Left ventricle myocardium inferior (tissue), 1 donor: ENCODE results near the gene DNAJC12. TPM values are rescaled to one million over a fixed set of nuclear protein-coding genes. Genes with fewer than 3 reads are reported as not detected.
"Not testable (repeated sequence)": the region's sequence is repeated elsewhere in the genome, so short reads cannot be mapped to it uniquely, and the experiment has no call there.

Experiments
- DNase-seq: peaks from one replicate; pipeline ENCODE4 v3.0.0-alpha.2; 2020
- H3K27ac ChIP-seq: fragments of 200-600 bp; replicated peaks from 2 replicates; pipeline ENCODE4 v1.8.0; 2021
- H3K27me3 ChIP-seq: fragments of 200-600 bp; 2 replicates; pipeline ENCODE4 v1.8.0; 2021; ENCODE audit warnings: low read depth
- H3K36me3 ChIP-seq: fragments of 200-600 bp; 2 replicates; pipeline ENCODE4 v1.8.0; 2021
- H3K4me1 ChIP-seq: fragments of 200-600 bp; 2 replicates; pipeline ENCODE4 v1.8.0; 2021
- H3K4me3 ChIP-seq: fragments of 200-600 bp; 2 replicates; pipeline ENCODE4 v1.8.0; 2021; ENCODE audit warnings: mild to moderate bottlenecking, moderate library complexity
- H3K9me3 ChIP-seq: fragments of 200-600 bp; replicated peaks from 2 replicates; pipeline ENCODE4 v1.8.0; 2021
- CTCF ChIP-seq: fragments of 200-600 bp; IDR thresholded peaks from 2 replicates; pipeline ENCODE4 v1.8.0; 2021; ENCODE audit warnings: antibody characterized with exemption, mild to moderate bottlenecking, borderline replicate concordance
- intact Hi-C: fragments of 100-400 bp; cut with micrococcal nuclease; formaldehyde crosslinking; loops from one replicate; pipeline ENCODE4 v1.11.0; 2022
- long read RNA-seq: library from polyadenylated mRNA; unstranded; transcript quantifications from one replicate; pipeline ENCODE4 v2.0.0, GENCODE V29; 2021
- total RNA-seq: library from RNA; stranded (reverse); fragmentation: NEBNext Ultra II Directional; extraction: Animal tissue kit (Norgen Biotek cat#: 25700); gene quantifications from one replicate; pipeline ENCODE4 v1.2.1, GENCODE V29; 2021
- donor health status: DM: no; HTN: yes; CAD: no; lungs with severe emphysema.

The DNAJC12 gene
- total RNA-seq = 6.1 TPM
- long read RNA-seq, partial matches to known transcripts = 0 of 3 reads
- long read RNA-seq, other reads (novel, unspliced or antisense) = 0 of 3 reads

DNA sequence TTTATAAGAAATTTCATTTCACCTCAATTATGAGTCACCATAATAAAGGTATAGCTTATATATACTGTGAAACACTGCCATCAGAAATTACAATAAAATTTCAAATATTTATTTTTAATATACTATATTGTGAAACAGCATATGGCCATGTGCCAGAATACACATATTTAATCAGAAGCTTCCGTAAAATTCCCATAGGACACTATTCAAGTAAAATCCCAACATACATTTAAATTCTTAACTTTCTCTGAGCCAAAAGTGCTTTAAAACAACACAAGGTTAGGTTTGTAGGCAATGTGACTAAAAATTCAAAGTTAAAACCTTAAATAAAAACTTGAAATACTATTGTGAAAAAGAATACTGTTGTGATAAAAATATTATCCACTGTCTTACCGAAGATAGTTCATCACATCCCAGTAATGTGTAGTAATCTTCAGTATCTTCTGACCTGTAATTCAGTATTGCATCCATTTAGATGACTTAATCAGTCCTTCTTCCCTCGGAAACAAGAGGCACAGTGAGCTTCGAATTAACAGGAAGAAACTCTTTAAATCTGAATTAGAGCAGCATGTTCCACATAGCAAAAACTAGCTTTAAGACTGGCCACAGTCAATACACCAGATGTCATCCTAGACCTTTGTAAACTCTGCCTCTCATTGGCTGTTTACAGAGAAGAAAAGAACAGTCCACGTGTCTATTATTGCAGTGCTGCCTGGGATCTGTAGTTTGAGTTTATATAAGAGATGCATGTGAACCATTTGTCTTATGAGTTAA, at the start of gene DNAJC12:
Gene DNAJC12, minus strand, starts transcription at position 648 of the 774 bp plus-strand sequence. Its CDS starts 177 bp downstream, at position 471.
- no peak for TF ChIP-seq CTCF
- Histone ChIP-seq H3K4me1 (peaks cover 6% of the 10 kb centered on the region), H3K27ac (peak within 1 kb of the TSS; percentile 46), H3K4me3 (peak within 1 kb of the TSS; percentile 65), H3K27me3 (no peaks in the 10 kb centered on the region), H3K36me3 (no peaks in the 10 kb centered on the region), H3K9me3 (peaks cover 14% of the 10 kb centered on the region)
- DNase-seq = no peak
- intact Hi-C loops = no loop called here

- peaks cover 53% of the 10 kb centered on the region for H3K4me1 ChIP-seq
These were observed 47.1 kb upstream of the DNAJC12 start for GRCh38 chr10:67884842-67885670.

DNA sequence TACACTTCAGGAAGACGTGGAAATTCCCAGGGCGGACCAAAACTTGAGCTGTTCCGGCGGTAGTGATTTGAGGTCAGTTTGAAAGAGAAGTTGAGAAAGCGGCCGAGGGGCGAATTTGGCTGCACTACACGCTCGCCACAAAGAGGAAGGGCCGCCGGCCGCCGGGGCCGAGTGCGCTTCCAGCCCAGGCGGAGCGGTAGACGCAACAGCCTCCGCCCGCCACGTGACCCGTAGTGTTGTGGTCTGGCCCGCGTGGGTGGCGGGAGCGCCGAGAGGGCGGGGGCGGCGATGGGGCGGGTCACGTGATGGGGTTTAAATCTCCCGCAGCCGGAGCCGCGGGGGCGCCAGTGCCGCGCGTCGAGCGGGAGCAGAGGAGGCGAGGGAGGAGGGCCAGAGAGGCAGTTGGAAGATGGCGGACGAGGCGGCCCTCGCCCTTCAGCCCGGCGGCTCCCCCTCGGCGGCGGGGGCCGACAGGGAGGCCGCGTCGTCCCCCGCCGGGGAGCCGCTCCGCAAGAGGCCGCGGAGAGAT, 46.4 kb upstream of the DNAJC12 start, which contains the start of gene SIRT1:
Gene SIRT1, plus strand, starts transcription at position 344 of the 529 bp plus-strand sequence. Its CDS starts 66 bp downstream, at position 410.
- intact Hi-C loops = no loop called here
- no peaks in the 10 kb centered on the region for H3K9me3 ChIP-seq
- TF ChIP-seq CTCF = peak; percentile 6
- peak; percentile 98 for DNase-seq
- peak within 1 kb of the TSS; percentile 85 for H3K4me3 ChIP-seq
- peaks cover 27% of the 10 kb centered on the region for H3K36me3 ChIP-seq
- peak within 1 kb of the TSS; percentile 96 for H3K27ac ChIP-seq
- no peaks in the 10 kb centered on the region for H3K27me3 ChIP-seq
- H3K4me1 ChIP-seq = peaks cover 53% of the 10 kb centered on the region

More at GRCh38 chr10:67884842-67885670, 47.1 kb upstream of the DNAJC12 start:
- H3K4me3 ChIP-seq = peak overlapping the region; percentile 85
- H3K27me3 ChIP-seq = no peaks in the 10 kb centered on the region
- no peak for TF ChIP-seq CTCF
- H3K27ac ChIP-seq = peak overlapping the region; percentile 96
- no peaks in the 10 kb centered on the region for H3K9me3 ChIP-seq
- intact Hi-C loops = no loop called here
- peak; percentile 85 for DNase-seq
- peaks cover 34% of the 10 kb centered on the region for H3K36me3 ChIP-seq

GRCh38 chr10:67883710-67884312, 45.8 kb upstream of the DNAJC12 start:
- no peaks in the 10 kb centered on the region for H3K27me3 ChIP-seq
- no peaks in the 10 kb centered on the region for H3K9me3 ChIP-seq
- H3K4me3 ChIP-seq = peak overlapping the region; percentile 85
- peaks cover 47% of the 10 kb centered on the region for H3K4me1 ChIP-seq
- TF ChIP-seq CTCF = no peak
- intact Hi-C loops = no loop called here
- peak overlapping the region; percentile 96 for H3K27ac ChIP-seq
- no peak for DNase-seq
- peaks cover 22% of the 10 kb centered on the region for H3K36me3 ChIP-seq

DNA sequence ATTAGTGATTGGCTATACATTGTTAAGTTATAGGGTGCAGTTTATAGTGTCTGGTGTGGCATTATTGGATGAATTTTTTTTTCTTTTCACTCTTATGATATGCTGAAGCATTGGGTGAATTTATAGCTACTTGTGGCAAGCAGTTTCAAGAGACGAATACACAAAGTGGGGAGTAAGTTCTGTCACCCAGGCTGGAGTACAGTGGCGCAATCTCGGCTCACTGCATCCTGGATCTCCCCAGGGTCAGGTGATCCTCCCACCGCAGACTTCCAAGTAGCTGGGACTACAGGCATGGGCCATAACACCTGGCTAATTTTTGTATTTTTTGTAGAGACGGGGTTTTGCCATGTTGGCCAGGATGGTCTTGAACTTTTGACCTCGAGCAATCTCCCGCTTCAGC, 40.1 kb upstream of the DNAJC12 start:
- DNase-seq = no peak
- intact Hi-C loops = no loop called here
- Histone ChIP-seq H3K27me3 (no peaks in the 10 kb centered on the region), H3K4me3 (no peak overlapping the region), H3K36me3 (no peaks in the 10 kb centered on the region), H3K27ac (no peak overlapping the region), H3K9me3 (no peaks in the 10 kb centered on the region), H3K4me1 (no peaks in the 10 kb centered on the region)
- TF ChIP-seq CTCF = no peak

GRCh38 chr10:67877421-67877820, 39.4 kb upstream of the DNAJC12 start:
- H3K27ac ChIP-seq, H3K36me3 ChIP-seq, H3K27me3 ChIP-seq, H3K4me1 ChIP-seq, intact Hi-C loops, H3K9me3 ChIP-seq, H3K4me3 ChIP-seq, DNase-seq: not testable (repeated sequence)
